Activated CD8-positive, alpha-beta memory T cell treated with anti-CD3 and anti-CD28 coated beads, Interleukin-2, amount 50 U/mL, for 4 hours (primary cell): ENCODE results near the gene NMRAL1.
A peak's percentile ranks its signal among the peaks of the same experiment; 100 is the strongest.

ENCODE experiments used
- DNase-seq: peaks from one replicate; pipeline ENCODE4 v3.0.0-alpha.2; 2020

The NMRAL1 gene

GRCh38 chr16:4420505-4421105 is 53.8 kb downstream of the NMRAL1 start:
- no peak for DNase-seq

- DNase-seq, result no peak
Observed at GRCh38 chr16:4419402-4419959, 54.9 kb downstream of the NMRAL1 start.

GRCh38 chr16:4416200-4417032 is 58.0 kb downstream of the NMRAL1 start, which contains the start of gene CORO7:
Gene CORO7, minus strand, starts transcription at chr16:4416596. Its CDS starts 78 bp downstream, at chr16:4416518.
- DNase-seq, result peak; percentile 100

GRCh38 chr16:4415538-4416199 is 58.8 kb downstream of the NMRAL1 start:
- peak; percentile 56 for DNase-seq

DNA sequence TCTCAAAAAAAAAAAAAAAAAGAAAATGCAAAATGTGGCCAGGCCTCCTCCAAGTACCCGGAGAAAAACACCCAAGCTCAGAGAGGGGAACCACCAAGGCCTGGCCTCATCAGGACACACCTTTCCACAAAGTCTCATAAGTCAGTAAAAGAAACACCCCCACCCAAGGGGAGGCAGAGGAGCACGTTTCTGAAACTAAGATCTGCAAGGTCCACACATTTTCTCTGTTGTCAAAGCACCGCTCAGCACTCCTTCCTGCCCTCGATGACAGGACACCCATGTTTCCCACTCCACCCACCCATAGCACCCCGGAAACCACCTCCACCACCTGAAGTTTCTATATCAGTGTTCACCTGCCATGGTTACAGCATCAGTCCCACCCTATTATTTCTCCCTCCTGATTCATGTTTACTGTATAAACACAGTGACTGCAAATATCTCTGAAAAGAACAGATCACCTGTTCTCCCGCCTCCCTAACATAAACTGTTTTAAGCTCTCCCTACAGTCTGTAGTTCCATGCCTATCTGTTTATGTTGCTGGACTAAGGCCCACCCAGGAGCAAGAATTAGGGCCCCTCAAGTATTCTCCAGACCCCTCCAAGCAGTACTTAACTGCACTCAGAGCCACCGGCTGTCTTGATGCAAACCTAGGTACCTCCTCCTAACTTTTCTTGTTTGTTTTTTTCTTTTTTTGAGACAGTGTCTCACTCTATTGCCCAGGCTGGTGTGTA is 60.1 kb downstream of the NMRAL1 start:
- peak; percentile 70 for DNase-seq

- DNase-seq, result no peak
Observed at GRCh38 chr16:4412854-4413253, 61.6 kb downstream of the NMRAL1 start.

DNA sequence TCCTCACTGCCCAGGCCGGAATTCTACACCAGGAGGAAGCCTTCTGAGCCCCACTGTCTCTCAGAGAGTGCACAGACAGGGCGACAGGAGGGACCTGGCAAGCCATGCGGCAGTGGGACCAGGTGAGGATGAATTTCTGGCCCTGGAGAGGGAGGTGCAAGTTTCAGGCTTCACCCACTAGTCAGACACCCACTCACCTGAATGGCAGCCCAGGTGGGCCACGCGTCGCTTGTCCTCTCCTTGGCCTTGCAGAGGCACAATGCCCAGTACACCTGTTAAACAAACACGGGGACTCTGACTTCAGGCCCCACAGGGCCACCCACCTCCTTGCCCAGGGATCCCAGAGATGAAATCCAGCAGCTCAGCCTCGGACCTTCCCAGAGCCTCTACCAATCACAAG is 62.3 kb downstream of the NMRAL1 start:
- no peak for DNase-seq
